IPS-15b (cell line): Measurements from ENCODE around the gene AKAP9.

ENCODE experiments used
- H3K27me3 ChIP-seq: one replicate; pipeline ENCODE4 v1.6.1; 2013; ENCODE audit warnings: low read length; ENCODE audit not compliant: control insufficient read depth, insufficient read depth
- H3K36me3 ChIP-seq: one replicate; pipeline ENCODE4 v1.6.1; 2013; ENCODE audit warnings: low read length; ENCODE audit not compliant: control insufficient read depth, insufficient read depth
- H3K4me1 ChIP-seq: one replicate; pipeline ENCODE4 v1.6.1; 2013; ENCODE audit warnings: mild to moderate bottlenecking, low read length; ENCODE audit not compliant: control insufficient read depth, insufficient read depth
- H3K4me3 ChIP-seq: one replicate; pipeline ENCODE4 v1.5.1; 2013; ENCODE audit warnings: low read depth, low read length
- H3K9ac ChIP-seq: one replicate; pipeline ENCODE4 v1.6.1; 2013; ENCODE audit warnings: low read depth, mild to moderate bottlenecking, low read length
- H3K9me3 ChIP-seq: one replicate; pipeline ENCODE4 v1.6.1; 2013; ENCODE audit warnings: mild to moderate bottlenecking, low read length; ENCODE audit not compliant: control insufficient read depth, insufficient read depth

The AKAP9 gene

GRCh38 chr7:92115821-92116220, 175.2 kb downstream of the AKAP9 start:
- Histone ChIP-seq H3K9ac (no peak overlapping the region), H3K36me3 (peaks cover 5% of the 10 kb centered on the region), H3K27me3 (no peaks in the 10 kb centered on the region), H3K4me3 (no peak overlapping the region), H3K4me1 (no peaks in the 10 kb centered on the region), H3K9me3 (no peaks in the 10 kb centered on the region)

GRCh38 chr7:92116949-92117348, 176.3 kb downstream of the AKAP9 start:
- no peak overlapping the region for H3K4me3 ChIP-seq
- H3K36me3 ChIP-seq, result peaks cover 5% of the 10 kb centered on the region
- no peaks in the 10 kb centered on the region for H3K27me3 ChIP-seq
- H3K9ac ChIP-seq, result no peak overlapping the region
- H3K4me1 ChIP-seq, result no peaks in the 10 kb centered on the region
- H3K9me3 ChIP-seq, result no peaks in the 10 kb centered on the region

GRCh38 chr7:92119213-92119759, 178.6 kb downstream of the AKAP9 start:
- Histone ChIP-seq H3K4me3 (no peak overlapping the region), H3K9me3 (no peaks in the 10 kb centered on the region), H3K36me3 (peaks cover 7% of the 10 kb centered on the region), H3K4me1 (no peaks in the 10 kb centered on the region), H3K27me3 (no peaks in the 10 kb centered on the region), H3K9ac (no peak overlapping the region)

GRCh38 chr7:92121681-92122080, 181.0 kb downstream of the AKAP9 start:
- no peaks in the 10 kb centered on the region for H3K27me3 ChIP-seq
- H3K9ac ChIP-seq, result no peak overlapping the region
- H3K4me1 ChIP-seq, result no peaks in the 10 kb centered on the region
- H3K9me3 ChIP-seq, result no peaks in the 10 kb centered on the region
- H3K4me3 ChIP-seq, result no peak overlapping the region
- peaks cover 7% of the 10 kb centered on the region for H3K36me3 ChIP-seq

- peaks cover 7% of the 10 kb centered on the region for H3K4me1 ChIP-seq
- H3K27me3 ChIP-seq, result peaks cover 4% of the 10 kb centered on the region
- H3K9me3 ChIP-seq, result no peaks in the 10 kb centered on the region
- no peak overlapping the region for H3K9ac ChIP-seq
- no peak overlapping the region for H3K4me3 ChIP-seq
- no peaks in the 10 kb centered on the region for H3K36me3 ChIP-seq
Measured at GRCh38 chr7:92131093-92131492, 190.4 kb downstream of the AKAP9 start.

- Histone ChIP-seq H3K4me3 (no peak overlapping the region), H3K9me3 (no peaks in the 10 kb centered on the region), H3K27me3 (peaks cover 4% of the 10 kb centered on the region), H3K4me1 (peaks cover 7% of the 10 kb centered on the region), H3K9ac (no peak overlapping the region), H3K36me3 (no peaks in the 10 kb centered on the region)
Measured at GRCh38 chr7:92131764-92132330, 191.2 kb downstream of the AKAP9 start.

GRCh38 chr7:92133133-92133736, 192.6 kb downstream of the AKAP9 start:
- Histone ChIP-seq H3K4me3 (peak overlapping the region; percentile 86), H3K27me3 (peaks cover 4% of the 10 kb centered on the region), H3K9me3 (no peaks in the 10 kb centered on the region), H3K36me3 (no peaks in the 10 kb centered on the region), H3K4me1 (peaks cover 7% of the 10 kb centered on the region), H3K9ac (peak overlapping the region; percentile 54)

GRCh38 chr7:92133737-92134270, 193.1 kb downstream of the AKAP9 start:
- peaks cover 7% of the 10 kb centered on the region for H3K4me1 ChIP-seq
- no peaks in the 10 kb centered on the region for H3K36me3 ChIP-seq
- peak overlapping the region; percentile 90 for H3K9ac ChIP-seq
- peak overlapping the region; percentile 86 for H3K4me3 ChIP-seq
- H3K27me3 ChIP-seq, result peaks cover 4% of the 10 kb centered on the region
- no peaks in the 10 kb centered on the region for H3K9me3 ChIP-seq

GRCh38 chr7:92134271-92135051, 193.8 kb downstream of the AKAP9 start, which contains the start of gene CYP51A1:
CYP51A1 (minus strand) TSS chr7:92134477; CDS start chr7:92134364, 113 bp downstream.
- Histone ChIP-seq H3K4me3 (peak within 1 kb of the TSS; percentile 86), H3K9ac (peak within 1 kb of the TSS; percentile 90), H3K9me3 (no peaks in the 10 kb centered on the region), H3K36me3 (no peaks in the 10 kb centered on the region), H3K4me1 (peaks cover 7% of the 10 kb centered on the region), H3K27me3 (peaks cover 4% of the 10 kb centered on the region)

GRCh38 chr7:92135052-92135889, 194.6 kb downstream of the AKAP9 start:
- Histone ChIP-seq H3K9ac (peak overlapping the region; percentile 90), H3K27me3 (peaks cover 4% of the 10 kb centered on the region), H3K9me3 (no peaks in the 10 kb centered on the region), H3K4me1 (peaks cover 7% of the 10 kb centered on the region), H3K36me3 (no peaks in the 10 kb centered on the region), H3K4me3 (peak overlapping the region; percentile 86)

- no peak overlapping the region for H3K4me3 ChIP-seq
- H3K9me3 ChIP-seq, result no peaks in the 10 kb centered on the region
- peaks cover 4% of the 10 kb centered on the region for H3K27me3 ChIP-seq
- H3K36me3 ChIP-seq, result no peaks in the 10 kb centered on the region
- no peak overlapping the region for H3K9ac ChIP-seq
- peaks cover 4% of the 10 kb centered on the region for H3K4me1 ChIP-seq
Measured at GRCh38 chr7:92137557-92137956, 196.9 kb downstream of the AKAP9 start.
